Skeletal muscle tissue (tissue), 4 donors: ENCODE results near the gene GBF1. TPM values are rescaled to one million over a fixed set of nuclear protein-coding genes. Genes with fewer than 3 reads are reported as not detected.
A peak's percentile ranks its signal among the peaks of the same experiment; 100 is the strongest.

ENCODE experiments used
- H3K27ac ChIP-seq: one replicate; pipeline ENCODE4 v1.7.0; 2013; ENCODE audit warnings: mild to moderate bottlenecking, low read depth, low read length, inconsistent platforms
- H3K27me3 ChIP-seq, 3 donors: one replicate each; pipeline ENCODE4 v1.7.0; 2013; ENCODE audit warnings: low read length in 3 of 3; ENCODE audit not compliant: control insufficient read depth in 3 of 3, insufficient read depth in 3 of 3
- H3K36me3 ChIP-seq, 3 donors: one replicate each; pipeline ENCODE4 v1.7.0; 2013; ENCODE audit warnings: low read length in 3 of 3; ENCODE audit not compliant: control insufficient read depth in 3 of 3, insufficient read depth in 3 of 3
- H3K4me1 ChIP-seq, 3 donors: one replicate each; pipeline ENCODE4 v1.7.0; 2013; ENCODE audit warnings: low read length in 3 of 3, mild to moderate bottlenecking in 3 of 3; ENCODE audit not compliant: control insufficient read depth in 3 of 3, insufficient read depth in 3 of 3
- H3K4me3 ChIP-seq, 3 donors: one replicate each; pipeline ENCODE4 v1.7.0; 2013; ENCODE audit warnings: low read length in 3 of 3
- H3K9ac ChIP-seq, 3 donors: one replicate each; pipeline ENCODE4 v1.7.0; 2013; ENCODE audit warnings: low read length in 3 of 3, mild to moderate bottlenecking in 3 of 3, moderate library complexity in 2 of 3, low read depth in 1 of 3
- H3K9me3 ChIP-seq, 3 donors: one replicate each; pipeline ENCODE4 v1.7.0; 2013; ENCODE audit warnings: low read length in 3 of 3; ENCODE audit not compliant: control insufficient read depth in 3 of 3
- total RNA-seq: library from RNA; depleted of rRNA; stranded (reverse); fragments of >200 nt; gene quantifications from one replicate; pipeline ENCODE4 v1.2.3, GENCODE V29; 2014
- donor health status: Osteomylitis.

Gene GBF1
- total RNA-seq, 1 donor from 2014 or later: 17.7 TPM

- peaks cover 49 to 52% (median 51%) of the 10 kb centered on the region in 3 donors for H3K27me3 ChIP-seq
These were observed 162.2 kb downstream of the GBF1 start for GRCh38 chr10:102407425-102408130.

GRCh38 chr10:102408131-102408727 lies 162.9 kb downstream of the GBF1 start:
- Histone ChIP-seq H3K27ac (no peak overlapping the region), H3K27me3 (peaks cover 56 to 58% (median 57%) of the 10 kb centered on the region in 3 donors), H3K36me3 (no peaks in the 10 kb centered on the region), H3K9me3 (no peaks in the 10 kb centered on the region), H3K4me3 (no peak overlapping the region), H3K4me1 (peaks cover 2 to 12% (median 6%) of the 10 kb centered on the region in 3 donors), H3K9ac (no peak overlapping the region)

More at GRCh38 chr10:102407425-102408130, 162.2 kb downstream of the GBF1 start:
- Histone ChIP-seq H3K9ac (no peak overlapping the region), H3K27ac (no peak overlapping the region), H3K9me3 (no peaks in the 10 kb centered on the region), H3K4me3 (no peak overlapping the region), H3K4me1 (peaks cover 2 to 12% (median 6%) of the 10 kb centered on the region in 3 donors), H3K36me3 (no peaks in the 10 kb centered on the region)

GRCh38 chr10:102408728-102409603 lies 163.6 kb downstream of the GBF1 start:
- no peaks in the 10 kb centered on the region for H3K9me3 ChIP-seq
- H3K27me3 ChIP-seq: peaks cover 59 to 62% (median 60%) of the 10 kb centered on the region in 3 donors
- no peak overlapping the region for H3K4me3 ChIP-seq
- peaks cover 2 to 12% (median 6%) of the 10 kb centered on the region in 3 donors for H3K4me1 ChIP-seq
- no peak overlapping the region for H3K27ac ChIP-seq
- peak overlapping the region in 1 of 3 donors; percentile 25 for H3K9ac ChIP-seq
- no peaks in the 10 kb centered on the region for H3K36me3 ChIP-seq

- Histone ChIP-seq H3K36me3 (no peaks in the 10 kb centered on the region), H3K9me3 (no peaks in the 10 kb centered on the region), H3K4me1 (peaks cover 2 to 12% (median 6%) of the 10 kb centered on the region in 3 donors), H3K9ac (no peak overlapping the region), H3K27ac (no peak overlapping the region), H3K27me3 (peaks cover 65 to 69% (median 67%) of the 10 kb centered on the region in 3 donors), H3K4me3 (peak overlapping the region in 1 of 3 donors; percentile 2)
These were observed 164.5 kb downstream of the GBF1 start for GRCh38 chr10:102409604-102410428.

- Histone ChIP-seq H3K9me3 (no peaks in the 10 kb centered on the region), H3K36me3 (no peaks in the 10 kb centered on the region), H3K9ac (no peak overlapping the region), H3K27ac (no peak overlapping the region), H3K27me3 (peaks cover 68 to 77% (median 70%) of the 10 kb centered on the region in 3 donors), H3K4me1 (peaks cover 2 to 12% (median 6%) of the 10 kb centered on the region in 3 donors), H3K4me3 (peak overlapping the region in 1 of 3 donors; percentile 2)
These were observed 165.2 kb downstream of the GBF1 start for GRCh38 chr10:102410429-102411073.

- no peak overlapping the region for H3K4me3 ChIP-seq
- H3K27ac ChIP-seq: no peak overlapping the region
- H3K36me3 ChIP-seq: no peaks in the 10 kb centered on the region
- H3K27me3 ChIP-seq: peaks cover 72 to 87% (median 79%) of the 10 kb centered on the region in 3 donors
- H3K9ac ChIP-seq: no peak overlapping the region
- H3K9me3 ChIP-seq: no peaks in the 10 kb centered on the region
- peaks cover 2 to 12% (median 6%) of the 10 kb centered on the region in 3 donors for H3K4me1 ChIP-seq
These were observed 166.3 kb downstream of the GBF1 start for GRCh38 chr10:102411341-102412255.

GRCh38 chr10:102412293-102412692 lies 167.0 kb downstream of the GBF1 start:
- no peak overlapping the region for H3K4me3 ChIP-seq
- peaks cover 76 to 89% (median 79%) of the 10 kb centered on the region in 3 donors for H3K27me3 ChIP-seq
- H3K27ac ChIP-seq: no peak overlapping the region
- H3K4me1 ChIP-seq: peaks cover 2 to 12% (median 6%) of the 10 kb centered on the region in 3 donors
- no peak overlapping the region for H3K9ac ChIP-seq
- H3K36me3 ChIP-seq: no peaks in the 10 kb centered on the region
- H3K9me3 ChIP-seq: no peaks in the 10 kb centered on the region

- Histone ChIP-seq H3K4me3 (no peak overlapping the region), H3K27me3 (peaks cover 71 to 86% (median 75%) of the 10 kb centered on the region in 3 donors), H3K4me1 (peaks cover 2 to 12% (median 6%) of the 10 kb centered on the region in 3 donors), H3K27ac (no peak overlapping the region), H3K36me3 (no peaks in the 10 kb centered on the region), H3K9me3 (no peaks in the 10 kb centered on the region), H3K9ac (no peak overlapping the region)
These were observed 167.8 kb downstream of the GBF1 start for GRCh38 chr10:102413053-102413705.
